Measurements from ENCODE around the gene CEP192. TPM values are rescaled to one million over a fixed set of nuclear protein-coding genes. Genes with fewer than 3 reads are reported as not detected.

CEP192 gene
- total RNA-seq, 2 donors from 2014 or later: 24.7 to 27.6 TPM

- no peak for DNase-seq
- ATAC-seq: no peak
- intact Hi-C loops (cut with DNase I, micrococcal nuclease): loop anchor here in 1 of 2 donors (10.0 kb wide), 1 partner anchor 77 kb away; no protein-coding TSS in a partner anchor
Observed at GRCh38 chr18:13017247-13017875, 26.2 kb downstream of the CEP192 start.

- ATAC-seq (no peak), DNase-seq (no peak)
- intact Hi-C loops (cut with DNase I, micrococcal nuclease): loop anchor here in 1 of 2 donors (10.0 kb wide), 1 partner anchor 76 kb away; no protein-coding TSS in a partner anchor
Observed at GRCh38 chr18:13018374-13018773, 27.2 kb downstream of the CEP192 start.

- ATAC-seq (no peak), DNase-seq (no peak)
- intact Hi-C loops (cut with DNase I, micrococcal nuclease): loop anchor here in 1 of 2 donors (10.0 kb wide), 1 partner anchor 76 kb away; no protein-coding TSS in a partner anchor
Observed at GRCh38 chr18:13019301-13019700, 28.1 kb downstream of the CEP192 start.

DNA sequence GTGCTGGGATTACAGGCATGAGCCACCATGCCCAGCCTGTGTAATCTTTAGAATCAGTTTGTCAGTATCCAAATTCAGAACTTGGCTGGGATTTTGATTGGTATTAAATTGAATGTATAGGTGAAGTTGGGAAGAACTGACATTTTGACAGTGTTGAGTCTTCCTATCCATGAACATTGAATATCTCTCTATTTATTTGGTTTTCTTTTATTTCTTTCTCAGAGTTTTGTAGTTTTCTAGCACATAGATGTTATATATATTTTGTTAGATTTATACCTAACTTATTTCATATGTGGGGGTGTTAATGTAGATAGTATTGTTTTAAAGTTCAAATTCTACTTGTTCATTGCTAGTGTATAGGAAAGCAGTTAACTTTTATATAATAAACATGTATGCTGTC lies 31.5 kb downstream of the CEP192 start:
- ATAC-seq (no peak), DNase-seq (no peak)
- intact Hi-C loops (cut with DNase I, micrococcal nuclease): no loop called here

DNA sequence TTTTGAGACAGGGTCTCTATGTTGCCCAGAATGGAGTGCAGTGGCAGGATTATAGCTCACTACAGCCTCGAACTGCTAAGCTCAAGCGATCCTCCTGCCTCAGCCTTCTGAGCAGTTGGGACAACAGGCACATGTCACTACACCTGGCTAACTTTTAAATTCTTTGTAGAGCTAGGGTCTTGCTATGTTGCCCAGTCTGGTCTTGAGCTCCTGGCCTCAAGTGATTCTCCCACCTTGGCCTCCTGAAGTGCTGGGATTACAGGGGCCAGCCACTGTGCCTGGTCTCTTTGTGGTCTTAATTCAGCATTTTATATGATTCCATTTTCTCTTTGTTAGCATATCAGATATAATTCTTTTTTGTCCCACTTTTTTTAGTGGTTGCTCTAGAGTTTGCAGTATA lies 34.1 kb downstream of the CEP192 start:
- ATAC-seq (no peak), DNase-seq (no peak)
- intact Hi-C loops (cut with DNase I, micrococcal nuclease): no loop called here

- DNase-seq (no peak), ATAC-seq (no peak)
- intact Hi-C loops (cut with DNase I, micrococcal nuclease): no loop called here
Observed at GRCh38 chr18:13026583-13027270, 35.6 kb downstream of the CEP192 start.

- DNase-seq (no peak), ATAC-seq (no peak)
- intact Hi-C loops (cut with DNase I, micrococcal nuclease): no loop called here
Observed at GRCh38 chr18:13028869-13029268, 37.7 kb downstream of the CEP192 start.

GRCh38 chr18:13032173-13032572 lies 41.0 kb downstream of the CEP192 start:
- ATAC-seq (no peak), DNase-seq (no peak)
- intact Hi-C loops (cut with DNase I, micrococcal nuclease): no loop called here

DNA sequence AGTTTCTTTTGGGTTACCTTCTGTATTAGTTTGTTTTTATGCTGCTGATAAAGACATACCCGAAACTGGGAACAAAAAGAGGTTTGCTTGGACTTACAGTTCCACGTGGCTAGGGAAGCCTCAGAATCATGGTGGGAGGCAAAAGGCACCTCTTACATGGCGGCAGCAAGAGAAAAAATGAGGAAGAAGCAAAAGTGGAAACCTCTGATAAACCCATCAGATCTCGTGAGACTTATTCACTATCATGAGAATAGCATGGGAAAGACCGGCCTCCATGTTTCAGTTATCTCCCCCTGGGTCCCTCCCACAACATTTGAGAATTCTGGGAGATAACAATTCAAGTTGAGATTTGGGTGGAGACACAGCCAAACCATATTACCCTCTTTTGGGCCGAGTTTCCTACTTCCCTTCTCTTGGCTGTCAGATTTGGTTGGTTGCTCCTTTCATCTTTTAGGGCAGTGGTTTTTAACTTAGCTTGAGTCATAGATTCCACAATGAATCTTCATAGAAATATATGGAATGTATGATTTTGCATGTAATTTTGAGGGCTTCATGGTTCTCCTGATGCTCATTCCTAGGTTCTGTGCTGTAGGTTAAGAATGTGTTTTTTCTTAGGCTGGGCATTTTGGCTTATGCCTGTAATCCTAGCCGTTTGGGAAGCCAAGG lies 44.2 kb downstream of the CEP192 start:
- intact Hi-C loops (cut with DNase I, micrococcal nuclease): no loop called here
- no peak for ATAC-seq
- no peak for DNase-seq

DNA sequence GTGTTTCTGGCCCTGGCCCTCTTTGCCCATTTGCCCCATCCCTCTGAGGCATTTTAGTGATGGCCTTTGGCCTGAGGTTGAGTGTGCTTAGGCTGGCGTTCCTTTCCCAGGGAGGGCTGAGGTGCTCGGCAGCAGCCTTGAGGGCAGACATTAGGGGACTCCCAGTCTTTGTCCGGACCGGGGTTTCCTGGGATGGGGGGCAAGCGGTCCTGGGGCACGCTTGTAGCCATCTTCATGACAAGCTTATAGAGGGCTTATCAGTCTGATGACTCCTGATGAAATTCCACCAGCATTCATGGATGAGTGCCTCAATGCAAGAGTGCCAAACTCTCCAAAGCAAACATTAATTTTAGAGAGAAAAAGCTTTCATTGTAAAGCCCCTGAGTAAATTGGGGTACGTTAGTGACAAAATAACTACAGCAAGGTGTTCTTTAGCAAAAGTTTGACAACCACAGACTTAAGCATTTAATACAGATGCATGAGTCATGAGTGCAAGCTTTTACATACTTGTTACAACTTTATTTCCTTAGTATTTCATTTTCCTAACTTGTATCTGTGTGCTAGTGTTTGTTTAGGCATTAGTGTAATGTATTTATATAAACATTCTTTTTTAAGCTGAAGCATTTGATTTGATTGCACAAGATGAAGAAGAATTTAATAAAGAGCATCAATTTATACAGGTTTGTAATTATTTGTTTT lies 45.6 kb downstream of the CEP192 start:
- intact Hi-C loops (cut with DNase I, micrococcal nuclease): no loop called here
- ATAC-seq (no peak), DNase-seq (no peak)

GRCh38 chr18:13039806-13040205 lies 48.6 kb downstream of the CEP192 start:
- intact Hi-C loops (cut with DNase I, micrococcal nuclease): no loop called here
- ATAC-seq (no peak), DNase-seq (no peak)

- DNase-seq (no peak), ATAC-seq (no peak)
- intact Hi-C loops (cut with DNase I, micrococcal nuclease): no loop called here
Observed at GRCh38 chr18:13043066-13043465, 51.9 kb downstream of the CEP192 start.

DNA sequence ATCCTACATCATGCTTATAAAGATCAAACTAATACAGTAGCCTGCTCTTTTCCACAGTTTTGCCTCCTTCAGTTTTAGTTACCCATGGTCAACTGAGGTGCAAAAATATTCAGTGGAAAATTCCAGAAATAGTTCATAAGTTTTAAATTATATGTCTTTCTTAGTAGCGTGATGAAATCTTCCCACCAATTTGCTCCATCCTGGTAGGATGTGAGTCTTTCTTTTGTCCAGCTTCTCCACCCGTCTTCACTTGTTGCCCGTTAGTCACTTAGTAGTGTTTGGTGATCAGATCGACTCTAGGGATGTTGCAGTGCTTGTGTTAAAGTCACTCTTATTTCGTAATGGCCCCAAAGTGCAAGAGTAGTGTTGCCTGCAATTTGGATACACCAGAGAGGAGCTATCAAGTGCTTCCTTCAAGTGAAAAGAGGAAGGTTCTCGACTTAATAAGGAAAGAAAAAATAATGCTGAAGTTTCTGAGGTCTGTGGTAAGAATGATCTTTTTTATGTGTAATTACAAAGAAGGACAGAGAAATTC lies 57.0 kb downstream of the CEP192 start:
- ATAC-seq (no peak), DNase-seq (no peak)
- intact Hi-C loops (cut with DNase I, micrococcal nuclease): no loop called here

DNA sequence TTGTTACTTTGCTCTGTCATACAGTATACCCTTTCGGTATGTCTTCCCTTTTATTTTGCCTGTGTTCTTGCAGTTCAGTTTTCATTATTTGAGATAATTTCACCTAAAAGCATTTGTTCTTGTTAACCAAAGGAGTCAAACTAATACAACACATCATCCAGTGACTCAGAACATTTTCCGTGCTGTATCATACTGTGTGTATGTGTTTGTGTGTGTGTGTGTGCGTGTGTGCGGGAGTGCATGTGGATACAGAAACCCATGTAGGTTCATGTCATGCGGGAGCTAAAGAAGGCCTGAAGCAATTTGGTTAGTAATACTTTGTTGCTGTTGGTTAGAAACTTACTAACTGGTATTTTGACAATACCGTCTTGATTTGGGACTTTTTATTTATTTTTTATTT lies 60.0 kb downstream of the CEP192 start:
- ATAC-seq (no peak), DNase-seq (no peak)
- intact Hi-C loops (cut with DNase I, micrococcal nuclease): no loop called here

DNA sequence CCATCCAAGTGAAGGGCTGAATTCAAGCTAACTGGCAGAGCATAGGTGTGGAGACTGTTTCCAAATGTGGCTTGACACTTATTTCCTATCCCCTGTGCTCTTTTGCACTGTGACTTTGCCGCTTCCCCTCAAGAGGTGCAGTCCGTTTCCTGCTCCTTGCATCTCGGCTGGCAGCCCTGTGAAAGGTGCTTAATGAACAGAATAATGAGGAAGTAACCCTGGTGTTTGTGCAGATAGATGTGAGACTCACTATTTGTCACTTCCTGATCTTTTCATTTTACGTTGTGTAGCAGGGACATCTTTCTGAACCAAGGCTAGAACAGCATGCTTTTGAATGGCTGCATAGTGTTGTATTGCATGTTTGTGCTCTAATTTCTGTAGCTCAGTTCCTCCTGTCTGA lies 60.8 kb downstream of the CEP192 start:
- ATAC-seq: no peak
- intact Hi-C loops (cut with DNase I, micrococcal nuclease): no loop called here
- no peak for DNase-seq

- intact Hi-C loops (cut with DNase I, micrococcal nuclease): no loop called here
- no peak for ATAC-seq
- no peak for DNase-seq
Observed at GRCh38 chr18:13054336-13054735, 63.2 kb downstream of the CEP192 start.

DNA sequence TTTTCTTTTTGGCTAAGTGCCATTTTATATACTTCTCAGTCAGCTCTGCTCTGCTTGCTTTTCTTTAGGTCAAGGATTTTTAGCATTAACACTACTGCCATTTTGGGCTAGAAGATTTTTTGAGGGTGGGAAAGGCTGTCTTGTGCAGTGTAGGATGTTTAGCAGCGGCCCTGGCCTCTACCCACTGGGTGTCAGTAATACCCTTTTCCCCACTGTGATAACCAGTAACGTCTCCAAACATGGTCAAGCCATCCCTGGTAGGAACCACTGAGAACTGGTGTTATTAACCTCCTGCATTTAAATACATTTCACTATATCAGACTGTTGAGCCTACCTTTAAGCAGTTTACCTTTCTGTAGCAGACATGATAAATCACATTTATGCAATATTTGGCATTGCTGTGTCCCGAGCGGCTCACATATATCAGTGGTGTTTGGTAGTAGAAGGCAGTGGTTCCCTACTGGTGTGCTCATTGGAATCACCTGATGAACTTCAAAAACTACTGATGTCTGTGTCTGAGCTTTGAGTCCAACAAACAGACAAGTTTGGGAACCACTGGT lies 70.5 kb downstream of the CEP192 start:
- DNase-seq (no peak), ATAC-seq (no peak)
- intact Hi-C loops (cut with DNase I, micrococcal nuclease): no loop called here

DNA sequence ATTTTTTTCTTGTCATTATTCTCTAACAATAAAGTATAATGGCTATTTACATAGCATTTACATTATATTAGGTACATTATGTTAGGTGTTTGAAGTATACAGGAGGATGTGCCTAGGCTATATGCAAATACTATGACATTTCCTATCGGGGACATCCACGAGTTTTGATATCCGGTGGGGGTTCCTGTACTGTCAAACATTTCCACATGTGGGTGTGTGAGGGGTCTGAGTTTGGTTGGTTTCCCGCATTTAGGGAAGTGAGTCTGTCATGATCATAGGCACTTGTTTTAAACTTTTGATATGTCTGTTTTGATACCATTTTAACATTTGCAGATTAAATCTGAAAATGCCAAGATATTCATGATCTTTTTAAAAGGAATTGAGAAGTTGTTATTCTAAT lies 76.0 kb downstream of the CEP192 start:
- DNase-seq (no peak), ATAC-seq (no peak)
- intact Hi-C loops (cut with DNase I, micrococcal nuclease): no loop called here

GRCh38 chr18:13067966-13068365 lies 76.8 kb downstream of the CEP192 start:
- intact Hi-C loops (cut with DNase I, micrococcal nuclease): no loop called here
- ATAC-seq: no peak
- no peak for DNase-seq
